GM18498 (cell line): ENCODE results near the gene MYO6.
A peak's percentile ranks its signal among the peaks of the same experiment; 100 is the strongest.
"Not testable (repeated sequence)": the region's sequence is repeated elsewhere in the genome, so short reads cannot be mapped to it uniquely, and the experiment has no call there.

Experiments
- ATAC-seq: cut with Tn5 transposase; IDR thresholded peaks from one replicate; pipeline ENCODE4 v1.9.1; 2021; ENCODE audit warnings: mild to moderate bottlenecking, moderate library complexity; ENCODE audit not compliant: unreplicated experiment

The MYO6 gene

GRCh38 chr6:75880305-75880704 lies 131.3 kb downstream of the MYO6 start:
- ATAC-seq = no peak

- ATAC-seq = no peak
Measured at GRCh38 chr6:75882734-75883133, 133.7 kb downstream of the MYO6 start.

DNA sequence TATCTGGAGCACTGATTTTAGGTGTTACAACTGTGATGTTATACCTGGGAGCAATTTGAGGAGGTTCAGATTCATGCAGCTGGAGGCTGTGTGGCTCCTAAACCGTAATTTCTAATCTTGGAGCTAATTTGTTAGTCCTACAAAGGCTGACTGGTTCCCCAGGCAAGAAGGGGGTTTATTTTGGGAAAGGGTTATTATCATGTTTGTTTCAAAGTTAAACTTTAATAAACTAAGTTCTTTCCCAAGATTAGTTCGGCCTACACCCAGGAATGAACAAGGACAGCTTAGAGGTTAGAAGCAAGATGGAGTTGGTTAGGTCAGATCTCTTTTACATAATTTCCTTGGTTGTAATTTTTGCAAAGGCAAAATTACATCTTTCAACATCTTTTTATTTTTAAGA lies 135.8 kb downstream of the MYO6 start:
- no peak for ATAC-seq

DNA sequence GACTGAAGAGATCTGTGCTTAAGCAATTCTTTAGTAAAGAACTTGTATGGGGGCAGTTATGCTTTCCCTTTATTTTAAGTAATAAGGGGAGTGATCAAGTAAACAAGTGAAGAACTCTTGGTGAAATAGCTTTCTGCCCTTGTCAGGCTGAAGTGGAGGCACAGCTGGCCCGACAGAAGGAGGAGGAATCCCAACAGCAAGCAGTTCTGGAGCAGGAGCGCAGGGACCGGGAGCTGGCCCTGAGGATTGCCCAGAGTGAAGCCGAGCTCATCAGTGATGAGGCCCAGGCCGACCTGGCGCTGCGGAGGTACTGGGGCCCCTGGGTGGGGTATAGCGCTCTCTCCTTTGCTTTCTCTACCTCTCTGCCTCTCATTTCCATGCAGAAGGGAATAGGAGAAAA lies 143.3 kb downstream of the MYO6 start:
- no peak for ATAC-seq

DNA sequence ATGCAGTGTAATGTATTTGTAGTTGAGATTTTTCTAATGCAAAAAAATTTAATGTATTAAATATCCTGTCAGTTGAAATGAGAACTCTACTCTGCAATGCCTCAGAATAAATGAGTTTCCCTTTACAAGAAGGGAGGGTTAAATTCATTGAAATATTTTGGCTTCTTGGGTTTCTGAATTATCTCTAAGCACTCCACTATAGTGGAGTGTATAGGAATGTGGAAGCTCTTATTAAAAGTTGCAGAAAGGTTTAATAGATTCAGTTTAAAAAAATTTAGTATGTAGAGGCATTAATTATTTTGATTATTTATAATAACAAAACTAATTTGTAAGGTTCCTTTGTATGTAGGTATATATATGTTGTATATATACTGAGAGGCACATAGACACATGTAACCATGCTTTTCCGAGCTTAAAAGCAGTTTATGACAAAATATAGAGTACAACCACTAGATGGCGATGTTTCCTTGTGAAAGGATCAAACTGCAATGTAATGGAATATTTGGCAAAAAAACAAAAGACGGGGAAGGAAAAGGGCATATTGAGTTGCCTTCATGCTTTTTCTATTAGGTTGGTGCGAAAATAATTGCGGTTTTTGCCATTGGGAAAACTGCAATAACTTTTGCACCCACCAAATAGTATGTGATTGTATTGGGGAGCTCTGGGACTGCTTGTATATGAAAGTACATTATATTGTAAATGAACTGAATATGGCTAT lies 144.2 kb downstream of the MYO6 start:
- peak; percentile 70 for ATAC-seq

DNA sequence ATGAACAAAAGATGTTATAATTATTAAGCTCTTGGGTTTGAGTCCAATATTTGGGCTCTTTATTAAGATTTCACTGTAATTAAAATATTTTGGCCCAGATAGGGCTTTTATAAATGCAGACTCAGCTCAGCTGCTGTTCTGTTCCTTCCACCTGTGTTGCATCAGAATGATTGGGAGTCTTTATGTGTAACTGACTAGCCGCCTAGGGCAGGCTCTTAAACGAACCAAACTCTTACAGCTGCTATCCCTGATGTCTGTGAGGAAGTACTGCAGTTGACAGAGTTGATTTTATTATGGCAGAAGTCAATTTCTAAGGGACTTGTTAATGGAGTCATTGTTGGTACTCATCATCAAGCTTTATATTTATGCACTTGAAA lies 144.7 kb downstream of the MYO6 start:
- ATAC-seq = no peak

DNA sequence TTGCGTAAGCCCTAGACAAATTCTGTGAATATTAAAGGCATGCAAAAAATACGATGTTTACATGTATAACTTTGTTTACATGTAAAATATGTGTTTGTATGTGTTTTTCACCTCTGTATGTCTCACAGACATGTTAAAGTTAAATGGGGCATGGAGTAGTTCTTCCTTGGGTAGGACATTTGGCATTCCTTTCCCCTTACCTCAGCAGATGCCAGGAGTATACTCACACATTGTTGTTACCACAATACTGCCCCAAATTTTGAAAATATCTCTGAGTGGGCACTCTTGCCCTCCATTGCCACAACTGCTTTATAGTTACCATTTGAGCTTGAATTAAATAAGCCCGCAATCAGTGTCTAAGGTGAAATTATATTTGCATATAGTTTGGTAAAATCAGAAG lies 147.5 kb downstream of the MYO6 start:
- no peak for ATAC-seq

GRCh38 chr6:75900216-75900615 lies 151.2 kb downstream of the MYO6 start:
- ATAC-seq = not testable (repeated sequence)

DNA sequence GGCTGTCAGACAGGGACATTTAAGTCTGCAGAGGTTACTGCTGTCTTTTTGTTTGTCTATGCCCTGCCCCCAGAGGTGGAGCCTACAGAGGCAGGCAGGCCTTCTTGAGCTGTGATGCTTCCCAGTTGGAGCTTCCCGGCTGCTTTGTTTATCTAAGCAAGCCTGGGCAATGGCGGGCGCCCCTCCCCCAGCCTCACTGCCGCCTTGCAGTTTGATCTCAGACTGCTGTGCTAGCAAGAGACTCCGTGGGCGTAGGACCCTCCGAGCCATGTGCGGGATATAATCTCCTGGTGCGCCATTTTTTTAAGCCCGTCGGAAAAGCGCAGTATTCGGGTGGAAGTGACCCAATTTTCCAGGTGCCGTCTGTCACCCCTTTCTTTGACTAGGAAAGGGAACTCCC lies 156.1 kb downstream of the MYO6 start:
- not testable (repeated sequence) for ATAC-seq

GRCh38 chr6:75906871-75907270 lies 157.8 kb downstream of the MYO6 start:
- no peak for ATAC-seq

DNA sequence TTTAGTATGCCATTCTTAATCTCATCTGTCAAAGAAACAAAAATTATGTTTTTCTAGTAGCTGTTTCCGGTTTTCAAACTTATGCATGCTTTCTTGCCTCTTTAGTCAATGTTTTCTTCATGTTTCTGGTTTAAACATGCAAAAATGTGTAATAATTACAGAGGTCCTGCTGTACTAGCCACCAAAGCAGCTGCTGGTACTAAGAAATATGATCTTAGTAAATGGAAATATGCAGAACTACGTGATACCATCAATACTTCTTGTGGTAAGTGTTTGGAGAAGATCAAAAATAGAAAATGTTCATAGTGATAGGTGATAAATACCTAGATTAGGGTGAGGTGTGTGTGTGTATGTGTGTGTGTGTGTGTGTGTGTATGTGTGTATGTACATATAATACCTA lies 158.4 kb downstream of the MYO6 start:
- ATAC-seq = no peak

DNA sequence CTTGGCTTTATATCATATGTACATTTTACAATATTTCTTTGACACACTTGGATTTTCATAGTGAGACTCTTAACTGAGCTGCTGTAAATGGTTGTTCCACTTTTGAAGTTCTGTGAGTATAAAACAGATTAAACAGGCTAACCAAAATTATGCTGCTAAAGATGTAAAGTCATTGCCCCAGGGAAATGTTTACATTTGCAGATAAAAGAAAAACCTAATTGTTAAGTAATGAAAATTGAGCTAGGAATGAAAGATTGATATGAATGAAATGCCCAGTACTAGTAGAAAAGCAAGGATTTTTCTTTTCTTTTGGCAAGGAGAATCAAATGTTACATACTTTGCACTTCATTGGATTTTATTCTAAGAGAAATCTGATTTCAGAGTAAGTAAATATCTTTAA lies 164.0 kb downstream of the MYO6 start:
- ATAC-seq = no peak

- no peak for ATAC-seq
Measured at GRCh38 chr6:75922226-75922625, 173.2 kb downstream of the MYO6 start.

DNA sequence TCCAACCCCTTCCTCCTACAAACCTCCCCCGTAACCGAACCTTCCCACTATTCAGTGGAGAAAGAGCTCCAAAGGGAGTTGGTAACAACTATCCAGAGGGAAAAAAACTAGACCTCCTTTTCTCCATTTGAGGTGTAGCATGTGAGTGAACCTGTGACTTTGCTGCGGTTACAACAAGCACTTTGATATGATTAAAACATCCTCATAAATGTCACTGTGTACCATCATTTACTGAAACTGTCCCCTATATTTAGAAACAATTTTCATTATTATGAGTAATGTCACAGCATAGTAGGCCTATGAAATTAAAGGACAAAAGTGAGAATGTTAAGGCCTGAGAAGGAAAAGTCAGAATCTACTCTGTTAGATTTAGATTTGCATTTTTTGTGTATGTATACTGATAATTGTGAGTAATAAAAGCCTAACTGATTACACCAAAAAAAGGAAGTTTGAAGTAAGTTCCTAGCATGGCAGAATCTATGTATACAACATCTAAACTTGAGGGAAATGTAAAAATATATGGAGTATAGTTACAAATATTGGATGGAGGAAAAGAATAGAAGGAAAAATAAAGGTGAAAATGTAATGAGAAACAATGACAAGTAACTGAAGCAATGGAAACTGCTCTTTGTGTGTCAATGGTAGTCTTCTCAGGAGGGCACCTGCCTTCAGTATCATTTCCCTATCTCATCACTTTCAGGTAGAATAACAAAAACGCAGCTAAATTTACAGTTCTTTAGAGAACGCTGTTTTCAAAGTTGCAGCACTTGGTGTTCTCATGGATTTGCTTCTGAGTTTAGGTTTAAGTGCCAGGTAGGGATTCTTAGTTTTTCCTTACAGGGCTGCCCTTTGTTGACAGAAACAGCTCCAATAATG lies 177.5 kb downstream of the MYO6 start:
- peak; percentile 74 for ATAC-seq

GRCh38 chr6:75931011-75931680 lies 182.1 kb downstream of the MYO6 start:
- no peak for ATAC-seq

DNA sequence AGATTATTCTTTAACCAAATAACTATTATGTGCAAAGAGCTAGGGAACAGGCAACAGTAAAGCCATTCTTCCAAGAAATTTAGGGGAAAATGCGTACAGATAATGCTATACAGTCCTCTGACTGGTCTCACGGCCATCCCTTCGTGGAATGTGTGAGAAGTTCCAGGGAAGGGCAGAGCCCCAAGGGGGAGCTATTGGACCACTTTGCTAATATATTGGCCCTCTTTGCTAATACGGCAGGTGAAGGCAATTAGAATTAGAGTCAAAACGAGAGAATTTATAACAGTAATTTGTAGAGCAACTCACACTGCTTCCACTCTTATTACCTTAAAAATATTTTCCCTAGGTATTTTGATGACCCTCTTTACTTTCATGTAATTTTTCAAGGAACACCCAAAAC lies 183.0 kb downstream of the MYO6 start:
- peak; percentile 43 for ATAC-seq

DNA sequence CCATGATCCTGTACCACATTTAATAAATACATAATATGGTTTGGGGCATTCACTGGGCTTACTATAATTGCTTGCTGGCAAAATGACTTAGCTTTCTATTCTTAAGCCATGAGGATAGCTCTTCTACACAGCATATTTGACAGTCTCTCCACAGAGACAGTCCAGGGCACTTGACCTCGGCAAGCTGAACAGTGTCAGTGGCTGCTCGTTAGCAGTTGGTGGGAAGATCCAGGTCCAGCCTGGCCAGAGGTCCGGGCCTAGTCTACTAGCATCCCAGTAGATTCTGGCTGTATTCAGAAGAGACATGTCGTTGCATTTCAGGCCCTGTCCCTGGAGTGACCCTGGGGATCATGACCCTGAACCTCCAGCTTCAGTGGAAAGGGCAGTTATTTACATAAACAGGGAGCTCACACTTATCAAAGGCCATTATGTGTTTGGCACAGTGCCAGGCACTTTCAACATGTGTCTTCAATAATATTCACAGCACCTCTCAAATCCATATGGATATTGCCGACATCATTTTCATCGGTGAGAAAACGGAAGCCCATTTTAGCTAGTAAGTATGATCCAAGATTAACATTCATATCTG lies 184.4 kb downstream of the MYO6 start:
- ATAC-seq = no peak

GRCh38 chr6:75934643-75935472 lies 185.8 kb downstream of the MYO6 start:
- ATAC-seq = peak; percentile 81

DNA sequence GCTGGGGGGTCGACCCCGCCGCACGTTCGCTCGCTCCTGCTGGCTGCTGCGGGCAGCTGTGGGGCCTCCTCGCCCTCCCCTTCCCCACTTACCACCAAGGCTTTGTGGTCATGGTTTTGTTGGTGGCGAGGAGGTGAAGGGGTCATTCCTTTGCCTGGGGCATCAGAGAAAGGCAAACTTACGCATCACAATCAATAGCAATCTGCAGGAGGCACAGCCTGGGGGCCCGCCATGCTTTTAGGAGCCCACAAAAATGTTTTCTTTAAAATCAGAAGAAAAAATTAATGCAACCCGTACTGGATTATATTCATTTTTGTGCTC lies 186.4 kb downstream of the MYO6 start:
- ATAC-seq = no peak

DNA sequence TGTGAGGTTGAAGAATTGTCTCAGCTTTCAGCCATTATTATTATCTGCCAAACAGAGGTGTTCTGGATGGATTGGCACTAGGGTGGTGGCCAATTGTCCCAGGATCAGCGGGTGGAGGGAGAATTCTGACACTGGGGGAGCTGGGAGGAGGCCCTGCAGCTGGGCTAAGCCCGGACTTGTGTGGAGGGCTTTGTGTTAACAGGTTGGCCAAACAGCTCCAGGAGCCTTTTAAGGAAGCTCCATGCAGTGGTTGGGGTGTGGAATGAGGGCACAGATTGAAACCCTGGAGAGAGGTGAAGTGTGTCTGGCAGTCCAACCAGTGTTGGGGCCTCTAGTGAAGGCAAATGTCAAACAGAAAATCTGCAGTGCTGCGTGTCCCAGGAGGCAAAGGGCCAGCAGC lies 187.6 kb downstream of the MYO6 start:
- no peak for ATAC-seq

DNA sequence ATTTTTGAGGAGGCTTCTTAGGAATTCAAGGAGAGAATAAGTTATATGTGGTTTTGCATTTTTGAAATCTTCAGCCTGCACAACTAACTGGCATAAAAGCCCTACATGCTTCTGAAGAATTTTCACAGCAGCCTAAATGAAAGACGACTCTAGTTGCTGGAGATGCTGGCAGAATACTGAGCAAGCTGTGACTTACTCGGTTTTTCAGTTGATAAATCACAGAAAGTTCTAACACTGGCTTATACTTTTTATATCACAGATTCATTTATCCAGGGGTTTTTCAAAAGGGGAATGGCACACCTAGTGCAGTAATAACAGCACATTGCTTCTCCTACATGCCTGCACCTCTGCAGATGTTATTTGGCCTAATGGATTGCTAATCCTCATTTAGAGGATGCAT lies 188.8 kb downstream of the MYO6 start:
- ATAC-seq = no peak
